LNCAP (cell line): ENCODE measurements around the gene CPNE8.

ENCODE experiments used
- TF ChIP-seq, protein P1 (sequence below): fragments of 450-650 bp; IDR thresholded peaks from 2 replicates; pipeline ENCODE4 v1.5.1; 2017; ENCODE audit warnings: mild to moderate bottlenecking

The CPNE8 gene

DNA sequence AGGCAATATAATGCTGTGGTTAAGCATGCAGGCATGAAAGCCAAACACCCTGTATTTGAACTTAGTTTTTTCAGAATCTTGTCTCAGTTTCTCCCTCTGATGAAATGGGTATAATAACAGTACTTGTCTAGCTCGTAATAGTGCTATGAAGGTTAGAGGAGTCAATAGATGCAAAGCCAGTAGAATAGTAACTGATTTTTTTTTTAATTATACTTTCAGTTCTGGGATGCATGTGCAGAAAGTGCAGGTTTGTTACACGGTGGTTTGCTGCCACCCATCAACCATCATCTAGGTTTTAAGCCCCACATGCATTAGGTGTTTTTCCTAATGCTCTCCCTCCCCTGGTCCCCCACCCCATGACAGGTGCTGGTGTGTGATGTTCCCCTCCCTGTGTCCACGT, 87.4 kb downstream of the CPNE8 start:
- TF ChIP-seq, protein P1, sequence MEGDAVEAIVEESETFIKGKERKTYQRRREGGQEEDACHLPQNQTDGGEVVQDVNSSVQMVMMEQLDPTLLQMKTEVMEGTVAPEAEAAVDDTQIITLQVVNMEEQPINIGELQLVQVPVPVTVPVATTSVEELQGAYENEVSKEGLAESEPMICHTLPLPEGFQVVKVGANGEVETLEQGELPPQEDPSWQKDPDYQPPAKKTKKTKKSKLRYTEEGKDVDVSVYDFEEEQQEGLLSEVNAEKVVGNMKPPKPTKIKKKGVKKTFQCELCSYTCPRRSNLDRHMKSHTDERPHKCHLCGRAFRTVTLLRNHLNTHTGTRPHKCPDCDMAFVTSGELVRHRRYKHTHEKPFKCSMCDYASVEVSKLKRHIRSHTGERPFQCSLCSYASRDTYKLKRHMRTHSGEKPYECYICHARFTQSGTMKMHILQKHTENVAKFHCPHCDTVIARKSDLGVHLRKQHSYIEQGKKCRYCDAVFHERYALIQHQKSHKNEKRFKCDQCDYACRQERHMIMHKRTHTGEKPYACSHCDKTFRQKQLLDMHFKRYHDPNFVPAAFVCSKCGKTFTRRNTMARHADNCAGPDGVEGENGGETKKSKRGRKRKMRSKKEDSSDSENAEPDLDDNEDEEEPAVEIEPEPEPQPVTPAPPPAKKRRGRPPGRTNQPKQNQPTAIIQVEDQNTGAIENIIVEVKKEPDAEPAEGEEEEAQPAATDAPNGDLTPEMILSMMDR, result no peak

DNA sequence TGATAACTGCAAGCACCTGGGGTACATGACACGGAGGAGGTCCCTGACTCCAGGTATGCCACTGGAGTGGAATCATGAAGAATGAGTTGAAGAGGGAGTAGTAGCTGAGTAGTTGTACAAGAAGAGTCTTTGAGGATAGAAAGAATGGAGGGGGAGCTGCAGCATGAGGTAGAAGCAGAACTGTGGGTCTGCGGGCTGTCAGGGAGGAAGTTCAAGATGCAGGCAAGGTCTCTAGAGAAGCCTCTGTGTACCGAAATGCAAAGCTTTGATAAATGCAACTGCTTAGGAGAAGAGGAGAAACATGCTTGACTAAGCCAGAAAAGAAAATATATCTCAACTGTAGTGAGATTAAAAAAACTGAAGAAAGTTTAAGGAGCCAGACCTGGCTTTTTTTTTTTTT, 91.5 kb downstream of the CPNE8 start:
- TF ChIP-seq, protein P1, result no peak

DNA sequence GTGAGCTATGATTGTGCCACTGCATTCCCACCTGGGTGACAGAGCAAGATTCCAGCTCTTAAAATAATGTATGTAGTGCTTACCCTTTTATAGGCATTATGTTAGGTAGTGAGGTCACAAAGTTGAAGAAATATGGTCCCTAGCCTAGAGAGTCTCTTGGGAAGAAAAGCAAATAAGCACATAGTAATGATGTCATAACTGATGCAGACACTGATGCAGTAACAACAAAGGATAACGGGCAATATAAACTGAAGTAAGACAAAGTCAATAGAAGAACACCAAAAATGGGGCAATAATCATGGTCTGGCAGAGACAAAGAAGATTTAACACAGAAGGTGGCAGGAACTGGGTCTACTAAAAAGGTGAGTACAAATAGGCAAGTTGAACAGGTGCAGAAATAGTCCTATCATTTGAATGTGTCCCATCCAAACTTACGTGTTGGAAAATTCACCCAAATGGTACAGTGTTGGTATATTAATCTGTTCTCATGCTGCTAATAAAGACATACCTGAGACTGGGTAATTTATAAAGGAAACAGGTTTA, 93.5 kb downstream of the CPNE8 start:
- TF ChIP-seq, protein P1, result no peak

DNA sequence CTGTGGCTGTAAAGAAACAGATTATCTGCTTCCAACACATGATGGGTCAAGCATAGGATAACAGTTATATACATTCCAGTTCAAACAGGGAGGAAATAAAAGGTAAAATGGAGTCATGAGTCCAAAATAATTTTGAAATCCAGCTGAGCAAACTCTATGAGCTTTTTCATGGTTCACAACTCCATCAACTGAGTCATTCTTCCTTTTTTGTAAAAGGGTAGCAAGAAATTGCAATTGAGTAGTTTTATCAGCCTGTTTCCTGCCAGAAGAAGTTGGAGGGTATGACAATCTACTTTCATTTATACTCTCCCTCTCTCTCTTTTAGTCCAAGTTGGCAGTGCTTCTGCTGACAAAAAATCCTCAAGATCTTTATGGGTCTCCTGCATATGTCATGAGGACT, 95.6 kb downstream of the CPNE8 start:
- TF ChIP-seq, protein P1, result no peak

DNA sequence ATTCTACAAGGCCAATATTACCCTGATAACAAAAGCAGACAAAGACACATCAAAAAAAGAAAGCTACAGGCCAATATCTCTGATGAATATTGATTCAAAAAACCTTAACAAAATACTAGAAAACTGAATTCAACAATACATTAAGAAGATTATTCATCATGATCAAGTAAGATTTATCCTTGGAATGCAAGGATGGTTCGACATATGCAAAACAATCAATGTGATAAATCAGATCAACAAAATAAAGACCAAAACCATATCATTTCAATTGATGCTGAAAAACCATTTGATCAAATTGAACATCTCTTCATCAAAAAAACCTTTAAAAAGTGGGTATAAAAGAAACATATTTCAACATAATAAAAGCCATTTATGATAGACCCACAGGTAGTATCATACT, 117.3 kb downstream of the CPNE8 start:
- TF ChIP-seq, protein P1, result no peak

DNA sequence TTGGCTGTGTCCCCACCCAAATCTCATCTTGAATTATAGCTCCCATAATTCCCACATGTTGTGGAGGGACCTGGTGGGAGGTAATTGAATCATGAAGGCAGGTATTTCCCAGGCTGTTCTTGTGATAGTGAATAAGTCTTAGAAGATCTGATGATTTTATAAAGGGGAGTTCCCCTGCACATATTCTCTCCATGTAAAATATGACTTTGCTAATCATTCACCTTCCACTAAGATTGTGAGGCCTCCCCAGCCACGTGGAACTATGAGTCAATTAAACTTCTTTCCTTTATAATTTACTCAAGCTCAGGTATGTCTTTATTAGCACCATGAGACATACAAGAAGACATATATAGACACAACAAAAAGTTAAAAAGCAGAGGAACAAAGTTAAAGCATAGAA, 120.0 kb downstream of the CPNE8 start:
- TF ChIP-seq, protein P1, result no peak

DNA sequence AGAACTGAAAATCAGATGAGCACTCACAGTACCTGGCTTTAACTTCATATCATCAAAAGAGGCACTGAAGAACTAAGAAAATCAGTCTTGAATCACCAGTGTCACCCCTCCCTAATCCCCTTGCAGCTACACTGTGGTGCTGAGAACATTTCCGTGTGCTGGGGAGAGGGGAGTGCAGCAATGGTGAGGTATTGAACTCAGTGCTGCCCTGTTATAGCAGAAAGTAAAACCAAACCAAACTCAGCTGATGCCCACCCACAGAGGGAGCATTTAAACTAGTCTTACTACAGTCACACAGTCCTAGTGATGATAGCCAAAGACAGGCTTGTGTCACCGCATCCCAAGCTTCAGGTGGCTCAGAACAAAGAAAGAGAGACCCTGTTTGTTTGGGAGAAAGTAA, 122.1 kb downstream of the CPNE8 start:
- TF ChIP-seq, protein P1, result no peak

DNA sequence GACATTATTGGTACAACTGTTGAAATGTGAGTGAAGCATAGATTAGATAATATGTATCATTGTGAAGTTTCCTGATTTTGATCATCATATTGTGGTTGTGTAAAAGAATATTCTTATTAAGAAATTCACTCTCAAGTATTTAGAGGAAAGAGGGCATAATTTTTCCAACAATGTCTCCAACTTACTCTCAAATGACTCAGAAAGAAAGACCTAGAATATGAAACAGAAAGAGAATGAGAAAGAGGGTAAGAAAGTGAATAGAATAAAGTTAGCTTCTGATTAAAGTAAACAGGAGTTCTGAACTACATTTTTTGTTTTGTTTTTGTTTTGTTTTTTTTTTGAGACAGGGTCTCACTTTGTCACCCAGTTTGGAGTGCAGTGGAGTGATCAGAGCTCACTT, 123.0 kb downstream of the CPNE8 start:
- TF ChIP-seq, protein P1, result no peak
